K562 (cell line): ENCODE results near the gene HOTAIR. TPM values are rescaled to one million over a fixed set of nuclear protein-coding genes. Genes with fewer than 3 reads are reported as not detected.

ENCODE experiments used
- CTBP1 ChIP-seq: fragments of 450-650 bp; IDR thresholded peaks from 2 replicates; pipeline ENCODE4 v1.6.1; 2016; ENCODE audit warnings: borderline replicate concordance
- DPF2 ChIP-seq: fragments of 450-650 bp; IDR thresholded peaks from 2 replicates; pipeline ENCODE4 v1.6.1; 2016
- KDM2B ChIP-seq: fragments of 250-450 bp; sonication (Bioruptor Pico); IDR thresholded peaks from 2 replicates; pipeline ENCODE4 v1.8.0; 2021; ENCODE audit warnings: mild to moderate bottlenecking, moderate library complexity
- KLF6 ChIP-seq: fragments of 250-450 bp; sonication (Bioruptor Pico); IDR thresholded peaks from 2 replicates; pipeline ENCODE4 v1.4.0; 2020; ENCODE audit warnings: mild to moderate bottlenecking, moderate library complexity, borderline replicate concordance
- PML ChIP-seq: IDR thresholded peaks from 2 replicates; pipeline ENCODE4 v1.6.1; 2012; ENCODE audit warnings: low read length, inconsistent platforms
- ZNF133 ChIP-seq: fragments of 250-450 bp; sonication (Bioruptor Pico); IDR thresholded peaks from 2 replicates; pipeline ENCODE4 v1.4.0; 2020; ENCODE audit warnings: mild to moderate bottlenecking
- ZNF263 ChIP-seq: sonication (generic); formaldehyde crosslinking; IDR thresholded peaks from 2 replicates; pipeline ENCODE4 v1.8.0; 2022; ENCODE audit warnings: mild to moderate bottlenecking, missing genetic modification reagents, borderline replicate concordance
- ZNF282 ChIP-seq: sonication (generic); formaldehyde crosslinking; IDR thresholded peaks from 2 replicates; pipeline ENCODE4 v1.8.1; 2023; ENCODE audit warnings: missing genetic modification reagents
- ZNF324 ChIP-seq: fragments of 250-450 bp; sonication (Bioruptor Pico); IDR thresholded peaks from 2 replicates; pipeline ENCODE4 v1.4.0; 2020; ENCODE audit warnings: mild to moderate bottlenecking
- polyA plus RNA-seq, 8 experiments: library from polyadenylated mRNA; depleted of rRNA in 4 of 8; stranded (reverse) in 5 of 8; unstranded in 3 of 8; fragments of >200 nt; fragmentation: Nextera tagmentation in 2 of 8; fragmentation: Illumina TruSeq in 1 of 8; extraction: Ambion mirVana in 2 of 8; extraction: Trizol in 1 of 8; gene quantifications; 2 replicates each; pipeline versions ENCODE4 v1.2.1 to v1.2.3, GENCODE V29; 2011 to 2014; ENCODE audit warnings: inconsistent platforms in 1 of 8, missing spikeins in 1 of 8
- total RNA-seq, 7 experiments: library from RNA; depleted of rRNA in 6 of 7; stranded (reverse); fragments of >200 nt in 6 of 7; fragmentation: Illumina TruSeq in 2 of 7; extraction: Trizol in 2 of 7; gene quantifications; 2 replicates each; pipeline versions ENCODE4 v1.2.1 to v1.2.3, GENCODE V29; 2011 to 2021; ENCODE audit warnings: low replicate concordance in 1 of 7
- TF ChIP-seq, protein P1 (sequence below), 2 experiments: fragments of 450-650 bp in 1 of 2; IDR thresholded peaks; 2 replicates each; pipeline ENCODE4 v1.6.1; 2011 to 2017; ENCODE audit warnings: low read depth in 2 of 2, antibody characterized with exemption in 1 of 2, borderline replicate concordance in 1 of 2, low read length in 1 of 2, mild to moderate bottlenecking in 1 of 2, mixed read lengths in 1 of 2; ENCODE audit not compliant: control insufficient read depth in 1 of 2
- TF ChIP-seq, protein P2 (sequence below): fragments of 450-650 bp; IDR thresholded peaks from 2 replicates; pipeline ENCODE4 v1.6.1; 2018; ENCODE audit not compliant: partially characterized antibody
- TF ChIP-seq, protein P3 (sequence below), 3 experiments: fragments of 200-800 bp in 1 of 3; fragments of 250-450 bp in 1 of 3; fragments of 450-650 bp in 1 of 3; sonication (Bioruptor Pico) in 1 of 3; sonication (Bioruptor generic) in 1 of 3; formaldehyde crosslinking in 1 of 3; IDR thresholded peaks; 2 replicates each; pipeline versions ENCODE4 v1.6.1 to v1.8.0; 2016 to 2022; ENCODE audit warnings: mild to moderate bottlenecking in 2 of 3, missing genetic modification characterization in 2 of 3, missing compliant biosample characterization in 1 of 3, moderate library complexity in 1 of 3
- TF ChIP-seq, protein P4 (sequence below): IDR thresholded peaks from 2 replicates; pipeline ENCODE4 v1.6.1; 2016; ENCODE audit warnings: missing genetic modification characterization, missing compliant biosample characterization

The HOTAIR gene
- total and polyA plus RNA-seq, 9 of the 15 experiments (the other 6 are each of a cell fraction or from before 2014, with no cell fraction given) = 0.04 TPM; not detected in 8

DNA sequence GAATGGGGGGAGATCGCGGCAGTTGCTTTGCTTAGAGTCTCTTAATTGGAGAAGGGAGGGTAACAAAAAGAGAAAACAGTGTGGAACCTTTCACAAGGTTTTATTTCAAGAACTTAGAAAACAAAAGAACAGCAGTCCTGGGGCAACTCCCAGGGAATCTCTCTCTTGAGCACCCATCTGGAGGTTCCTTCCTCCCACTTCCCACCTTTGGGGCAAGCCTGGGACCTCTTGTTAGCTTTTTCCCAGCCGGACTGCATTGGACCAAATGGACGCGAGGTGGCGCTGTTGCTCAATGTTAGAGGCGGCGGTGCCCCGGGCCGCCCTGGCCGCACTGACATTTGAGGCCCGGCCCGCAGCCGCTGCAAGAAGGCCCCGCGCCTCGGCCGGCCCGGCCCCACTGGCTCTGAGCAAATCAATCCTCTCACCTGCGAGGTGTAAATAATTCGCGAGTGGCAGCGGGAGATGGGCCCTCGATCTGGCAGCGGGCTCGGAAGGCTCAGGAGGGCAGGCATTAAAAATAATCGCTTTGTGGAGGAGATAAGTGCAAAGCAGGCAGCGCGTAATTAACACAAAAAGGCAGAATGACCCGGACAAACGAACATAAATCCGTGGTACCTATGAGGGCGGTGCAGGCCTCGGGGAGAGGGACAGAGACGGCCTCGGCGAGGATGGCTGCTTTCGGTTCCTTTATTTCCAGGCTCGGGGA is 31.3 kb upstream of the HOTAIR start (continued):
- TF ChIP-seq, protein P1, sequence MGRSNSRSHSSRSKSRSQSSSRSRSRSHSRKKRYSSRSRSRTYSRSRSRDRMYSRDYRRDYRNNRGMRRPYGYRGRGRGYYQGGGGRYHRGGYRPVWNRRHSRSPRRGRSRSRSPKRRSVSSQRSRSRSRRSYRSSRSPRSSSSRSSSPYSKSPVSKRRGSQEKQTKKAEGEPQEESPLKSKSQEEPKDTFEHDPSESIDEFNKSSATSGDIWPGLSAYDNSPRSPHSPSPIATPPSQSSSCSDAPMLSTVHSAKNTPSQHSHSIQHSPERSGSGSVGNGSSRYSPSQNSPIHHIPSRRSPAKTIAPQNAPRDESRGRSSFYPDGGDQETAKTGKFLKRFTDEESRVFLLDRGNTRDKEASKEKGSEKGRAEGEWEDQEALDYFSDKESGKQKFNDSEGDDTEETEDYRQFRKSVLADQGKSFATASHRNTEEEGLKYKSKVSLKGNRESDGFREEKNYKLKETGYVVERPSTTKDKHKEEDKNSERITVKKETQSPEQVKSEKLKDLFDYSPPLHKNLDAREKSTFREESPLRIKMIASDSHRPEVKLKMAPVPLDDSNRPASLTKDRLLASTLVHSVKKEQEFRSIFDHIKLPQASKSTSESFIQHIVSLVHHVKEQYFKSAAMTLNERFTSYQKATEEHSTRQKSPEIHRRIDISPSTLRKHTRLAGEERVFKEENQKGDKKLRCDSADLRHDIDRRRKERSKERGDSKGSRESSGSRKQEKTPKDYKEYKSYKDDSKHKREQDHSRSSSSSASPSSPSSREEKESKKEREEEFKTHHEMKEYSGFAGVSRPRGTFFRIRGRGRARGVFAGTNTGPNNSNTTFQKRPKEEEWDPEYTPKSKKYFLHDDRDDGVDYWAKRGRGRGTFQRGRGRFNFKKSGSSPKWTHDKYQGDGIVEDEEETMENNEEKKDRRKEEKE (IDR thresholded peaks at IDR 0.05; ENCODE audit: borderline replicate concordance in 1 of 2, control insufficient read depth in 1 of 2, low read depth in 2 of 2, low read length in 1 of 2) = no peak
- TF ChIP-seq ZNF282 (CRISPR knock-in tag) = no peak
- TF ChIP-seq ZNF263 (CRISPR knock-in tag) = peak; percentile 53; the same call in 1 of the 2 replicates
- TF ChIP-seq, protein P2, sequence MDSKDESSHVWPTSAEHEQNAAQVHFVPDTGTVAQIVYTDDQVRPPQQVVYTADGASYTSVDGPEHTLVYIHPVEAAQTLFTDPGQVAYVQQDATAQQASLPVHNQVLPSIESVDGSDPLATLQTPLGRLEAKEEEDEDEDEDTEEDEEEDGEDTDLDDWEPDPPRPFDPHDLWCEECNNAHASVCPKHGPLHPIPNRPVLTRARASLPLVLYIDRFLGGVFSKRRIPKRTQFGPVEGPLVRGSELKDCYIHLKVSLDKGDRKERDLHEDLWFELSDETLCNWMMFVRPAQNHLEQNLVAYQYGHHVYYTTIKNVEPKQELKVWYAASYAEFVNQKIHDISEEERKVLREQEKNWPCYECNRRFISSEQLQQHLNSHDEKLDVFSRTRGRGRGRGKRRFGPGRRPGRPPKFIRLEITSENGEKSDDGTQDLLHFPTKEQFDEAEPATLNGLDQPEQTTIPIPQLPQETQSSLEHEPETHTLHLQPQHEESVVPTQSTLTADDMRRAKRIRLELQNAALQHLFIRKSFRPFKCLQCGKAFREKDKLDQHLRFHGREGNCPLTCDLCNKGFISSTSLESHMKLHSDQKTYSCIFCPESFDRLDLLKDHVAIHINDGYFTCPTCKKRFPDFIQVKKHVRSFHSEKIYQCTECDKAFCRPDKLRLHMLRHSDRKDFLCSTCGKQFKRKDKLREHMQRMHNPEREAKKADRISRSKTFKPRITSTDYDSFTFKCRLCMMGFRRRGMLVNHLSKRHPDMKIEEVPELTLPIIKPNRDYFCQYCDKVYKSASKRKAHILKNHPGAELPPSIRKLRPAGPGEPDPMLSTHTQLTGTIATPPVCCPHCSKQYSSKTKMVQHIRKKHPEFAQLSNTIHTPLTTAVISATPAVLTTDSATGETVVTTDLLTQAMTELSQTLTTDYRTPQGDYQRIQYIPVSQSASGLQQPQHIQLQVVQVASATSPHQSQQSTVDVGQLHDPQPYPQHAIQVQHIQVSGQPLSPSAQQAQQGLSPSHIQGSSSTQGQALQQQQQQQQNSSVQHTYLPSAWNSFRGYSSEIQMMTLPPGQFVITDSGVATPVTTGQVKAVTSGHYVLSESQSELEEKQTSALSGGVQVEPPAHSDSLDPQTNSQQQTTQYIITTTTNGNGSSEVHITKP = peak; percentile 89
- TF ChIP-seq, protein P3, sequence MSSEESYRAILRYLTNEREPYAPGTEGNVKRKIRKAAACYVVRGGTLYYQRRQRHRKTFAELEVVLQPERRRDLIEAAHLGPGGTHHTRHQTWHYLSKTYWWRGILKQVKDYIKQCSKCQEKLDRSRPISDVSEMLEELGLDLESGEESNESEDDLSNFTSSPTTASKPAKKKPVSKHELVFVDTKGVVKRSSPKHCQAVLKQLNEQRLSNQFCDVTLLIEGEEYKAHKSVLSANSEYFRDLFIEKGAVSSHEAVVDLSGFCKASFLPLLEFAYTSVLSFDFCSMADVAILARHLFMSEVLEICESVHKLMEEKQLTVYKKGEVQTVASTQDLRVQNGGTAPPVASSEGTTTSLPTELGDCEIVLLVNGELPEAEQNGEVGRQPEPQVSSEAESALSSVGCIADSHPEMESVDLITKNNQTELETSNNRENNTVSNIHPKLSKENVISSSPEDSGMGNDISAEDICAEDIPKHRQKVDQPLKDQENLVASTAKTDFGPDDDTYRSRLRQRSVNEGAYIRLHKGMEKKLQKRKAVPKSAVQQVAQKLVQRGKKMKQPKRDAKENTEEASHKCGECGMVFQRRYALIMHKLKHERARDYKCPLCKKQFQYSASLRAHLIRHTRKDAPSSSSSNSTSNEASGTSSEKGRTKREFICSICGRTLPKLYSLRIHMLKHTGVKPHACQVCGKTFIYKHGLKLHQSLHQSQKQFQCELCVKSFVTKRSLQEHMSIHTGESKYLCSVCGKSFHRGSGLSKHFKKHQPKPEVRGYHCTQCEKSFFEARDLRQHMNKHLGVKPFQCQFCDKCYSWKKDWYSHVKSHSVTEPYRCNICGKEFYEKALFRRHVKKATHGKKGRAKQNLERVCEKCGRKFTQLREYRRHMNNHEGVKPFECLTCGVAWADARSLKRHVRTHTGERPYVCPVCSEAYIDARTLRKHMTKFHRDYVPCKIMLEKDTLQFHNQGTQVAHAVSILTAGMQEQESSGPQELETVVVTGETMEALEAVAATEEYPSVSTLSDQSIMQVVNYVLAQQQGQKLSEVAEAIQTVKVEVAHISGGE (CRISPR knock-in tag; IDR thresholded peaks at IDR 0.05) = no peak
- no peak for TF ChIP-seq ZNF133 (CRISPR knock-in tag)
- TF ChIP-seq CTBP1 = peak; percentile 68; the same call in 1 of the 2 replicates
- no peak for TF ChIP-seq DPF2
- TF ChIP-seq, protein P4, sequence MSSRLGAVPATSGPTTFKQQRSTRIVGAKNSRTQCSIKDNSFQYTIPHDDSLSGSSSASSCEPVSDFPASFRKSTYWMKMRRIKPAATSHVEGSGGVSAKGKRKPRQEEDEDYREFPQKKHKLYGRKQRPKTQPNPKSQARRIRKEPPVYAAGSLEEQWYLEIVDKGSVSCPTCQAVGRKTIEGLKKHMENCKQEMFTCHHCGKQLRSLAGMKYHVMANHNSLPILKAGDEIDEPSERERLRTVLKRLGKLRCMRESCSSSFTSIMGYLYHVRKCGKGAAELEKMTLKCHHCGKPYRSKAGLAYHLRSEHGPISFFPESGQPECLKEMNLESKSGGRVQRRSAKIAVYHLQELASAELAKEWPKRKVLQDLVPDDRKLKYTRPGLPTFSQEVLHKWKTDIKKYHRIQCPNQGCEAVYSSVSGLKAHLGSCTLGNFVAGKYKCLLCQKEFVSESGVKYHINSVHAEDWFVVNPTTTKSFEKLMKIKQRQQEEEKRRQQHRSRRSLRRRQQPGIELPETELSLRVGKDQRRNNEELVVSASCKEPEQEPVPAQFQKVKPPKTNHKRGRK (tag) = no peak
- 0 out of 2 replicates have a peak, but pooled peaks have one; percentile 50 for TF ChIP-seq KDM2B (CRISPR knock-in tag)
- no peak for TF ChIP-seq ZNF324 (CRISPR knock-in tag)
- no peak for TF ChIP-seq KLF6 (CRISPR knock-in tag)
- no peak for TF ChIP-seq PML
